GM23338 (cell line): ENCODE data around the gene SRRM2.

Experiments
- EZH2 ChIP-seq: fragments of 200-600 bp; sonication (generic); IDR thresholded peaks from one replicate; pipeline ENCODE4 v1.8.0; 2017; ENCODE audit warnings: antibody characterized with exemption, mild to moderate bottlenecking, low read depth; ENCODE audit not compliant: unreplicated experiment
- JUNB ChIP-seq: IDR thresholded peaks from one replicate; pipeline ENCODE4 v1.6.1; 2016; ENCODE audit warnings: antibody characterized with exemption; ENCODE audit not compliant: unreplicated experiment
- TF ChIP-seq, protein P1 (sequence below), 2 experiments: fragments of 200-600 bp in 1 of 2; sonication (generic) in 1 of 2; conservative IDR thresholded peaks; 2 replicates each; pipeline versions ENCODE4 v1.5.1 to v1.6.1; 2016 to 2017; ENCODE audit warnings: antibody characterized with exemption in 2 of 2, low read depth in 2 of 2, mild to moderate bottlenecking in 2 of 2, moderate library complexity in 1 of 2

GRCh38 chr16:2817340-2818271 lies 65.2 kb downstream of the SRRM2 start:
- TF ChIP-seq JUNB = no peak
- TF ChIP-seq EZH2 = no peak
- TF ChIP-seq, protein P1, sequence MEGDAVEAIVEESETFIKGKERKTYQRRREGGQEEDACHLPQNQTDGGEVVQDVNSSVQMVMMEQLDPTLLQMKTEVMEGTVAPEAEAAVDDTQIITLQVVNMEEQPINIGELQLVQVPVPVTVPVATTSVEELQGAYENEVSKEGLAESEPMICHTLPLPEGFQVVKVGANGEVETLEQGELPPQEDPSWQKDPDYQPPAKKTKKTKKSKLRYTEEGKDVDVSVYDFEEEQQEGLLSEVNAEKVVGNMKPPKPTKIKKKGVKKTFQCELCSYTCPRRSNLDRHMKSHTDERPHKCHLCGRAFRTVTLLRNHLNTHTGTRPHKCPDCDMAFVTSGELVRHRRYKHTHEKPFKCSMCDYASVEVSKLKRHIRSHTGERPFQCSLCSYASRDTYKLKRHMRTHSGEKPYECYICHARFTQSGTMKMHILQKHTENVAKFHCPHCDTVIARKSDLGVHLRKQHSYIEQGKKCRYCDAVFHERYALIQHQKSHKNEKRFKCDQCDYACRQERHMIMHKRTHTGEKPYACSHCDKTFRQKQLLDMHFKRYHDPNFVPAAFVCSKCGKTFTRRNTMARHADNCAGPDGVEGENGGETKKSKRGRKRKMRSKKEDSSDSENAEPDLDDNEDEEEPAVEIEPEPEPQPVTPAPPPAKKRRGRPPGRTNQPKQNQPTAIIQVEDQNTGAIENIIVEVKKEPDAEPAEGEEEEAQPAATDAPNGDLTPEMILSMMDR (conservative IDR thresholded peaks at IDR 0.05; ENCODE audit: low read depth in 2 of 2) = no peak
